GM23248 (cell line): ENCODE data around the gene OPRM1. TPM values are rescaled to one million over a fixed set of nuclear protein-coding genes. Genes with fewer than 3 reads are reported as not detected.

Experiments
- DNase-seq: peaks from one replicate; pipeline ENCODE4 v3.0.0-alpha.2; 2015
- H2AFZ ChIP-seq: fragments of 200-600 bp; sonication (generic); 2 replicates; pipeline ENCODE4 v1.6.1; 2016; ENCODE audit warnings: antibody characterized with exemption
- H3F3A ChIP-seq: fragments of 200-600 bp; sonication (generic); 2 replicates; pipeline ENCODE4 v1.6.1; 2016; ENCODE audit warnings: mild to moderate bottlenecking, antibody characterized with exemption, mixed run types; ENCODE audit not compliant: insufficient read depth
- H3K27ac ChIP-seq: fragments of 200-600 bp; sonication (generic); 2 replicates; pipeline ENCODE4 v1.5.1; 2016; ENCODE audit warnings: mild to moderate bottlenecking
- H3K27me3 ChIP-seq: fragments of 200-600 bp; sonication (generic); replicated peaks from 2 replicates; pipeline ENCODE4 v1.6.1; 2016; ENCODE audit warnings: mild to moderate bottlenecking; ENCODE audit not compliant: insufficient read depth
- H3K36me3 ChIP-seq: fragments of 200-600 bp; sonication (generic); 2 replicates; pipeline ENCODE4 v1.6.1; 2016; ENCODE audit warnings: low read depth, mild to moderate bottlenecking
- H3K4me1 ChIP-seq: fragments of 200-600 bp; sonication (generic); 2 replicates; pipeline ENCODE4 v1.6.1; 2016; ENCODE audit warnings: mild to moderate bottlenecking; ENCODE audit not compliant: insufficient read depth
- H3K4me2 ChIP-seq: fragments of 200-600 bp; sonication (generic); one replicate; pipeline ENCODE4 v1.6.1; 2016; ENCODE audit warnings: mild to moderate bottlenecking; ENCODE audit not compliant: unreplicated experiment
- H3K4me3 ChIP-seq: fragments of 200-600 bp; sonication (generic); 2 replicates; pipeline ENCODE4 v1.5.1; 2016; ENCODE audit warnings: mild to moderate bottlenecking
- H3K79me2 ChIP-seq: fragments of 200-600 bp; sonication (generic); 2 replicates; pipeline ENCODE4 v1.6.1; 2016; ENCODE audit warnings: mild to moderate bottlenecking; ENCODE audit not compliant: insufficient read depth
- H3K9ac ChIP-seq: fragments of 200-600 bp; sonication (generic); 2 replicates; pipeline ENCODE4 v1.6.1; 2016; ENCODE audit warnings: mild to moderate bottlenecking
- H3K9me2 ChIP-seq: fragments of 200-600 bp; sonication (generic); 2 replicates; pipeline ENCODE4 v1.6.1; 2016; ENCODE audit warnings: mixed run types, mild to moderate bottlenecking, moderate library complexity; ENCODE audit not compliant: insufficient read depth
- H3K9me3 ChIP-seq: fragments of 200-600 bp; sonication (generic); one replicate; pipeline ENCODE4 v1.6.1; 2017; ENCODE audit warnings: low read depth
- H4K20me1 ChIP-seq: fragments of 200-600 bp; sonication (generic); 2 replicates; pipeline ENCODE4 v1.6.0; 2016; ENCODE audit not compliant: insufficient read depth
- EZH2 ChIP-seq: fragments of 200-600 bp; sonication (generic); IDR thresholded peaks from 2 replicates; pipeline ENCODE4 v1.6.1; 2018; ENCODE audit warnings: antibody characterized with exemption, mild to moderate bottlenecking; ENCODE audit not compliant: insufficient read depth, poor library complexity, severe bottlenecking
- EZH2phosphoT487 ChIP-seq: fragments of 200-600 bp; sonication (generic); IDR thresholded peaks from 2 replicates; pipeline ENCODE4 v1.6.1; 2018; ENCODE audit warnings: antibody characterized with exemption, moderate library complexity, mild to moderate bottlenecking, low read depth; ENCODE audit not compliant: insufficient read depth
- WGBS, 2 experiments: methylation state at CpG; one replicate each; pipeline ENCODE4 v1.1.6; 2015 to 2017; ENCODE audit warnings: low lambda C conversion rate in 2 of 2, low coverage in 1 of 2; ENCODE audit errors: missing lambda C conversion rate in 2 of 2; 5-methylcytosine and 5-hydroxymethylcytosine counted together
- in situ Hi-C: fragments of 300-500 bp; cut with MboI; formaldehyde crosslinking; loops from 2 replicates; pipeline ENCODE4 v1.15.0; 2020
- polyA plus RNA-seq: library from polyadenylated mRNA; unstranded; fragments of >200 nt; fragmentation: Nextera tagmentation; extraction: Ambion mirVana; gene quantifications from 2 replicates; pipeline ENCODE4 v1.2.1, GENCODE V29; 2016
- total RNA-seq: library from RNA; depleted of rRNA; stranded (reverse); fragments of >200 nt; shearing (Covaris generic); gene quantifications from 2 replicates; pipeline ENCODE4 v1.2.3, GENCODE V29; 2014

The OPRM1 gene
- total and polyA plus RNA-seq, 2 experiments from 2014 or later, result not detected

DNA sequence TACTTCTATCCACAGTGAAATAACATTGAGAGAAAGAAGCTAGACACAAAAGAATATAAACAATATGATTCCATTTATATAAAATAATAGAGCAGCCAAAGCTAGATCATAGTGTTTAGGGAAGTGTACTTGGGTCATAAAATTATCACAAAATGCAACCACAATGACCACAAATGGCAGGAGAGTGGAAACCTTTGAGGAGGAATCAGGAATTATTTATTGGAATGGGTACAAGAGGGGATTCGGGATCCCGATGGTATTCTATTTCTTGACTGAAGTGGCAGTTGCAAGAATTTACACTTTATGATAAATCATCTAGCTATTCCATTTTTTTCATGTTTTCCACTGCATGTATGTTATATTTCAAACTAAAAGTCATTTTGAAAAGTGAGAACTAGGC lies 241.5 kb downstream of the OPRM1 start:
- TF ChIP-seq EZH2phosphoT487 (no peak), EZH2 (no peak)
- H3K4me3 ChIP-seq, result no peak overlapping the region
- in situ Hi-C loops, result no loop called here
- no peak overlapping the region for H2AFZ ChIP-seq
- no peaks in the 10 kb centered on the region for H3K79me2 ChIP-seq
- H3K9ac ChIP-seq, result no peak overlapping the region
- H3K4me2 ChIP-seq, result no peak overlapping the region
- no peaks in the 10 kb centered on the region for H3F3A ChIP-seq
- no peaks in the 10 kb centered on the region for H3K9me2 ChIP-seq
- H3K36me3 ChIP-seq, result no peaks in the 10 kb centered on the region
- H3K9me3 ChIP-seq, result no peaks in the 10 kb centered on the region
- no peak for DNase-seq
- H4K20me1 ChIP-seq, result no peaks in the 10 kb centered on the region
- H3K27ac ChIP-seq, result no peak overlapping the region
- WGBS, 2 experiments, result 10 to 30% methylated on average over 2 of the region's 2 CpGs
- H3K4me1 ChIP-seq, result no peaks in the 10 kb centered on the region
- no peaks in the 10 kb centered on the region for H3K27me3 ChIP-seq

DNA sequence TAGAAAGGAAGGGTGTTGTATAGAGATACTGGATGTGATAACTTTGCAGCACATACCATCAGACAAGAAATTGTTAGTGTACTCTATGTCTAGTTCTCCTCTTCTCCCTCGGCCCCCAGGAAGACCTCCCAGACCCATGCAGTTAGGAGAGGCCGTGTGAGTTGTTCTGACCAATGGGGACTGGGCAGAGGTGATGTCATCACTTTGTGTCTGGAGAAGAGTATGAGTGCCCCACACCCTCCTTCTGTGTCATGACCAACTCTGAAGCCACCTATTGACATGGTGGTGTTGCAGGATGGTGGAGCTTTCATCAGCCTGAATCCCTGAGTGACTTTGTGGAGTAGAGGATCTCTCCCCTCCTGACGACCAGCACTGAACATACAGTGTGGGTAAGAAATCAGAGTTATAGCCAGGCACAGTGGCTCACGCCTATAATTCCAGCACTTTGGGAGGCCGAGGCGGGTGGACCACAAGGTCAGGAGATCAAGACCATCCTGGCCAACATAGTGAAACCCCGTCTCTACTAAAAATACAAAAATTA lies 245.3 kb downstream of the OPRM1 start:
- H3K9me2 ChIP-seq, result no peaks in the 10 kb centered on the region
- no peak for DNase-seq
- in situ Hi-C loops, result no loop called here

DNA sequence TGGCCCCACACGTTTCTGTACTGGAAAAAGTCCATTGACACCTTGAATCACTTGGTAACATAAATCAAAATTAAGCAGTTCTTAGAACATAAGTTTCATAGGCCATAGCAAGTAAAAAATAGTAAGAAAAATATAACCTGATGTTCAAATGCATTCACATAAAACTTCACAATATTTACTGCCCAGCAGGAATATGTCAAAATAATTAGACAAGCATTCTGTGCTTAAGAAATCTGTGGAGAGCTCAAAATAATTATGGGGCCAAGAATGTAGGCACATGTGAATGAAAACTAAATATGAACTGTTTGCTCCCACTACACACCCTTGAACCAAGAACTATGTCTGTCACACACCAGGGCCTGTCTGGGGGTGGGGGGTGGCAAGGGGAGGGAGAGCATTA lies 246.8 kb downstream of the OPRM1 start:
- Histone ChIP-seq H2AFZ (no peak overlapping the region), H3K4me2 (no peak overlapping the region), H3K9me3 (no peaks in the 10 kb centered on the region), H3K9me2 (no peaks in the 10 kb centered on the region), H3K9ac (no peak overlapping the region), H3K79me2 (no peaks in the 10 kb centered on the region), H3K27ac (no peak overlapping the region), H4K20me1 (no peaks in the 10 kb centered on the region), H3K36me3 (no peaks in the 10 kb centered on the region), H3K4me3 (no peak overlapping the region), H3K4me1 (no peaks in the 10 kb centered on the region), H3K27me3 (no peaks in the 10 kb centered on the region), H3F3A (no peaks in the 10 kb centered on the region)
- in situ Hi-C loops, result no loop called here
- no peak for DNase-seq
- 11 to 17% methylated on average over 1 of the region's 1 CpG for WGBS, 2 experiments
- TF ChIP-seq EZH2phosphoT487 (no peak), EZH2 (no peak)

More for the DNA sequence above, 245.3 kb downstream of the OPRM1 start:
- H3K9me3 ChIP-seq, result no peaks in the 10 kb centered on the region
- no peak overlapping the region for H3K4me3 ChIP-seq
- no peak for TF ChIP-seq EZH2phosphoT487
- TF ChIP-seq EZH2, result no peak
- H4K20me1 ChIP-seq, result no peaks in the 10 kb centered on the region
- H3K79me2 ChIP-seq, result no peaks in the 10 kb centered on the region
- H3K27me3 ChIP-seq, result no peaks in the 10 kb centered on the region
- 80 to 81% methylated on average over 7 of the region's 7 CpGs for WGBS, 2 experiments
- H2AFZ ChIP-seq, result no peak overlapping the region
- H3F3A ChIP-seq, result no peaks in the 10 kb centered on the region
- H3K27ac ChIP-seq, result no peak overlapping the region
- no peak overlapping the region for H3K9ac ChIP-seq
- H3K36me3 ChIP-seq, result no peaks in the 10 kb centered on the region
- H3K4me2 ChIP-seq, result no peak overlapping the region
- H3K4me1 ChIP-seq, result no peaks in the 10 kb centered on the region

DNA sequence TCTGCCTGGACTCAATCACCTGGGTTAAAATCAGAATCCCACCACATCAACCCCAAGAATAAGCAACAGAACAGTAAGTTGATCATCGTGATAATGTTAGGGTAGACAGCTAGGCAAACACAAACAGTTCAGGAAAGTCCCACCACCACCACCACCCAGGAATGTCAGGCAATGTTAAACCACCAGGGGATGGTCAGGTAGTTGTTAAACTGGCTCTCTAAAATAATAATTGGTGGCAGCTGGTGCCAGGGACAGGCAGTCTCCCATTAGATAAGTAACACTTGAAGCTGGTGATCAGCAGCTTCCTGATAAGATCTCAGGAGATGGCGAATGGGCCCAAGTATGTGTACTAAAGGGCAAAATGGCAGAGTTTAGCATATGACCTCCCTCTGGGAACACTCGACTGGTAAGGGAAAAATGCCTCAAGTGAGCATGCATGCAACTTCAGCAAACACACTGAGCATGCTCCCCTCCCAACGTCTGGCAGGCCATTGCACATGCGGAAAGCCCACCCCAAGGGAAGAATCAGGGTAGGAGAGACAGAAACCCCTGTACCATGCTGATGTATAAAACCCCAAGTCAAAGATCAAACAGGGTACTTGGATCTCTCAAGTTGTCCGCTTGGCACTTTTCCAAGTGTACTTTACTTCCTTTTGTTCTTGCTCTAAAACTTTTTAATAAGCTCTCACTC lies 250.9 kb downstream of the OPRM1 start:
- Histone ChIP-seq H3K36me3 (no peaks in the 10 kb centered on the region), H3K79me2 (no peaks in the 10 kb centered on the region), H3K27me3 (no peaks in the 10 kb centered on the region), H3F3A (no peaks in the 10 kb centered on the region), H3K4me3 (no peak overlapping the region), H2AFZ (no peak overlapping the region), H3K27ac (no peak overlapping the region), H3K9me2 (no peaks in the 10 kb centered on the region), H3K4me2 (no peak overlapping the region), H3K4me1 (peaks cover 12% of the 10 kb centered on the region), H3K9ac (no peak overlapping the region), H3K9me3 (no peaks in the 10 kb centered on the region), H4K20me1 (no peaks in the 10 kb centered on the region)
- no peak for TF ChIP-seq EZH2
- no peak for TF ChIP-seq EZH2phosphoT487
- in situ Hi-C loops, result no loop called here
- no peak for DNase-seq
- 85 to 87% methylated on average over 6 of the region's 6 CpGs for WGBS, 2 experiments

DNA sequence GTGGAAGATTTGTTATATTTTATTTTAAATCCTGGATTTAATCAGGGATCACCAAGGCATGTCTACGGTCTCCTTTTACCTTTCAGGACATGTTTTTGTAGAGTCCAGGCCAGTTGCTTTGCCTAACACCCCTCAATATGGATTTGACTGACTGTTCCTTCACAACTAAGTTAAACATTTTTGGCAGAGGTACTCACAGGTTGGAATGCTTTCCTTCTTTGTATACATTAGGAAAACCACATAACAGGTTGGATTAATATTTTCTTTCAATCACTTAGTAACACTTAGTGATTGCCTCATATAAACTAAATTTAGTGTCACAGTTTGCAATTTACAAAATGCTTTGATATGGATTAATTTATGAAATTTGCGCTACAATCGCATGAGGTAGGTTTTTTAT lies 253.0 kb downstream of the OPRM1 start:
- WGBS, 2 experiments, result 81 to 87% methylated on average over 3 of the region's 3 CpGs
- no peak for TF ChIP-seq EZH2phosphoT487
- no peak for TF ChIP-seq EZH2
- Histone ChIP-seq H3K4me3 (no peak overlapping the region), H3K9me2 (no peaks in the 10 kb centered on the region), H3F3A (no peaks in the 10 kb centered on the region), H4K20me1 (no peaks in the 10 kb centered on the region), H3K9ac (no peak overlapping the region), H3K79me2 (no peaks in the 10 kb centered on the region), H3K4me1 (peaks cover 12% of the 10 kb centered on the region), H2AFZ (peak overlapping the region; percentile 62; the same call in 1 of the 2 replicates), H3K27ac (no peak overlapping the region), H3K4me2 (peak overlapping the region; percentile 52), H3K9me3 (no peaks in the 10 kb centered on the region), H3K27me3 (no peaks in the 10 kb centered on the region), H3K36me3 (no peaks in the 10 kb centered on the region)
- DNase-seq, result no peak
- in situ Hi-C loops, result no loop called here
